NCI-H2196 treated with DMSO at 0.1 percent for 48 hours (cell line): ENCODE results near the gene HOXD3.

Experiments
- DNase-seq: peaks from one replicate; lab custom pipeline; 2025; ENCODE audit not compliant: unreplicated experiment; lab: John Stamatoyannopoulos, UW

HOXD3 gene

GRCh38 chr2:176161825-176162626, 4.9 kb downstream of the HOXD3 start:
- no peak for DNase-seq

GRCh38 chr2:176162911-176163671, 6.0 kb downstream of the HOXD3 start:
- DNase-seq = no peak

- no peak for DNase-seq
Measured at GRCh38 chr2:176163672-176164056, 6.6 kb downstream of the HOXD3 start.

- no peak for DNase-seq
Measured at GRCh38 chr2:176164201-176164600, 7.1 kb downstream of the HOXD3 start.

- DNase-seq = no peak
Measured at GRCh38 chr2:176164611-176165369, 7.7 kb downstream of the HOXD3 start.

GRCh38 chr2:176165370-176166050, 8.4 kb downstream of the HOXD3 start:
- DNase-seq = no peak

- DNase-seq = no peak
Measured at GRCh38 chr2:176166272-176166671, 9.2 kb downstream of the HOXD3 start.

- DNase-seq = no peak
Measured at GRCh38 chr2:176167398-176167797, 10.3 kb downstream of the HOXD3 start.

- DNase-seq = no peak
Measured at GRCh38 chr2:176169181-176169580, 12.1 kb downstream of the HOXD3 start.

- no peak for DNase-seq
Measured at GRCh38 chr2:176169711-176170110, 12.6 kb downstream of the HOXD3 start.

GRCh38 chr2:176170602-176171305, 13.6 kb downstream of the HOXD3 start:
- DNase-seq = no peak

- no peak for DNase-seq
Measured at GRCh38 chr2:176171351-176172006, 14.4 kb downstream of the HOXD3 start.

GRCh38 chr2:176172007-176172894, 15.1 kb downstream of the HOXD3 start:
- no peak for DNase-seq

- DNase-seq = no peak
Measured at GRCh38 chr2:176172895-176173566, 15.9 kb downstream of the HOXD3 start.

GRCh38 chr2:176173567-176174381, 16.7 kb downstream of the HOXD3 start:
- no peak for DNase-seq

GRCh38 chr2:176174382-176174823, 17.3 kb downstream of the HOXD3 start:
- no peak for DNase-seq
